Liver (tissue), 9 donors: ENCODE measurements around the gene C1GALT1. TPM values are rescaled to one million over a fixed set of nuclear protein-coding genes. Genes with fewer than 3 reads are reported as not detected.

ENCODE experiments used
- DNase-seq: peaks from one replicate; pipeline ENCODE4 v3.0.0-alpha.2; 2017; ENCODE audit warnings: low spot score
- H3K27ac ChIP-seq, 2 donors: one replicate each; pipeline ENCODE4 v1.7.0; 2013; ENCODE audit warnings: inconsistent platforms in 2 of 2, low read length in 2 of 2, control low read depth in 1 of 2, low read depth in 1 of 2, mild to moderate bottlenecking in 1 of 2
- H3K27me3 ChIP-seq, 4 donors: one replicate each; pipeline versions ENCODE4 v1.6.1 to v1.7.0; 2013; ENCODE audit warnings: low read length in 3 of 4, inconsistent platforms in 1 of 4, mild to moderate bottlenecking in 1 of 4, moderate library complexity in 1 of 4; ENCODE audit not compliant: control insufficient read depth in 4 of 4, insufficient read depth in 4 of 4
- H3K36me3 ChIP-seq, 4 donors: one replicate each; pipeline versions ENCODE4 v1.6.1 to v1.7.0; 2013; ENCODE audit warnings: low read length in 3 of 4, mild to moderate bottlenecking in 3 of 4, low read depth in 1 of 4, moderate library complexity in 1 of 4; ENCODE audit not compliant: control insufficient read depth in 4 of 4, insufficient read depth in 3 of 4
- H3K4me1 ChIP-seq, 4 donors: one replicate each; pipeline versions ENCODE4 v1.6.1 to v1.7.0; 2013; ENCODE audit warnings: low read length in 3 of 4, mild to moderate bottlenecking in 3 of 4, moderate library complexity in 1 of 4; ENCODE audit not compliant: control insufficient read depth in 4 of 4, insufficient read depth in 4 of 4
- H3K4me3 ChIP-seq, 3 donors: one replicate each; pipeline versions ENCODE4 v1.6.1 to v1.7.0; 2013; ENCODE audit warnings: low read length in 3 of 3, control low read depth in 1 of 3, low read depth in 1 of 3, mild to moderate bottlenecking in 1 of 3
- H3K9ac ChIP-seq, 2 donors: one replicate each; pipeline ENCODE4 v1.7.0; 2013; ENCODE audit warnings: low read length in 2 of 2, mild to moderate bottlenecking in 2 of 2, moderate library complexity in 2 of 2, control low read depth in 1 of 2, low read depth in 1 of 2
- H3K9me3 ChIP-seq, 4 donors: one replicate each; pipeline versions ENCODE4 v1.6.1 to v1.7.0; 2013; ENCODE audit warnings: low read length in 3 of 4; ENCODE audit not compliant: control insufficient read depth in 4 of 4
- EGR1 ChIP-seq, 2 donors: IDR thresholded peaks; 2 replicates each; pipeline ENCODE4 v1.6.1; 2016 to 2018; ENCODE audit warnings: antibody characterized with exemption in 2 of 2, low read depth in 2 of 2
- FOXA2 ChIP-seq: IDR thresholded peaks from 2 replicates; pipeline ENCODE4 v1.6.1; 2016; ENCODE audit warnings: antibody characterized with exemption
- HNF4G ChIP-seq: IDR thresholded peaks from 2 replicates; pipeline ENCODE4 v1.6.1; 2016; ENCODE audit warnings: antibody characterized with exemption
- JUND ChIP-seq, 2 donors: IDR thresholded peaks; 2 replicates each; pipeline ENCODE4 v1.6.1; 2016; ENCODE audit warnings: antibody characterized with exemption in 2 of 2
- NR2F2 ChIP-seq: IDR thresholded peaks from 2 replicates; pipeline ENCODE4 v1.6.1; 2016; ENCODE audit warnings: antibody characterized with exemption
- RAD21 ChIP-seq, 2 donors: IDR thresholded peaks; 2 replicates each; pipeline ENCODE4 v1.6.1; 2016; ENCODE audit warnings: antibody characterized with exemption in 2 of 2, mild to moderate bottlenecking in 2 of 2
- RXRA ChIP-seq, 2 donors: IDR thresholded peaks; 2 replicates each; pipeline ENCODE4 v1.6.1; 2017 to 2018; ENCODE audit warnings: antibody characterized with exemption in 2 of 2, mild to moderate bottlenecking in 1 of 2
- SP1 ChIP-seq: IDR thresholded peaks from 2 replicates; pipeline ENCODE4 v1.6.1; 2018; ENCODE audit warnings: antibody characterized with exemption, mild to moderate bottlenecking
- TAF1 ChIP-seq: conservative IDR thresholded peaks from 2 replicates; pipeline ENCODE4 v1.6.1; 2016; ENCODE audit warnings: antibody characterized with exemption, mild to moderate bottlenecking
- YY1 ChIP-seq: IDR thresholded peaks from 2 replicates; pipeline ENCODE4 v1.6.1; 2016; ENCODE audit warnings: antibody characterized with exemption, mild to moderate bottlenecking
- WGBS: extraction: QIAGEN DNeasy Blood & Tissue Kit; methylation state at CpG from one replicate; pipeline ENCODE4 v1.1.7; 2013; 5-methylcytosine and 5-hydroxymethylcytosine counted together
- polyA plus RNA-seq, 2 donors: library from polyadenylated mRNA; stranded (reverse) in 1 of 2; unstranded in 1 of 2; fragments of 200-250 nt in 1 of 2; fragments of >200 nt in 1 of 2; fragmentation: Nextera tagmentation in 1 of 2; extraction: Ambion mirVana in 1 of 2; gene quantifications; one replicate each; pipeline versions ENCODE4 v1.2.1 to v1.2.3, GENCODE V29; 2013 to 2015
- total RNA-seq, 2 donors: library from RNA; depleted of rRNA; stranded (reverse); fragments of >200 nt; gene quantifications; one replicate each; pipeline ENCODE4 v1.2.3, GENCODE V29; 2014
- TF ChIP-seq, protein P1 (sequence below): IDR thresholded peaks from 2 replicates; pipeline ENCODE4 v1.6.1; 2016; ENCODE audit warnings: antibody characterized with exemption
- TF ChIP-seq, protein P2 (sequence below): IDR thresholded peaks from 2 replicates; pipeline ENCODE4 v1.6.1; 2016; ENCODE audit warnings: antibody characterized with exemption, mild to moderate bottlenecking
- TF ChIP-seq, protein P3 (sequence below): IDR thresholded peaks from 2 replicates; pipeline ENCODE4 v1.6.1; 2016; ENCODE audit warnings: antibody characterized with exemption
- TF ChIP-seq, protein P4 (sequence below): fragments of 150-350 bp; IDR thresholded peaks from 2 replicates; pipeline ENCODE4 v1.5.1; 2017; ENCODE audit warnings: improper control_type of control experiment, low read depth, low read length; ENCODE audit not compliant: missing input control
- TF ChIP-seq, protein P5 (sequence below): IDR thresholded peaks from 2 replicates; pipeline ENCODE4 v1.6.1; 2016; ENCODE audit warnings: antibody characterized with exemption
- donor health status: healthy.
- donor health status: healthy.
- donor health status: healthy.
- donor health status: healthy.
- donor health status: healthy.

C1GALT1 gene
- total and polyA plus RNA-seq, 4 donors: 5.6 to 28.6 (median 12.5) TPM

DNA sequence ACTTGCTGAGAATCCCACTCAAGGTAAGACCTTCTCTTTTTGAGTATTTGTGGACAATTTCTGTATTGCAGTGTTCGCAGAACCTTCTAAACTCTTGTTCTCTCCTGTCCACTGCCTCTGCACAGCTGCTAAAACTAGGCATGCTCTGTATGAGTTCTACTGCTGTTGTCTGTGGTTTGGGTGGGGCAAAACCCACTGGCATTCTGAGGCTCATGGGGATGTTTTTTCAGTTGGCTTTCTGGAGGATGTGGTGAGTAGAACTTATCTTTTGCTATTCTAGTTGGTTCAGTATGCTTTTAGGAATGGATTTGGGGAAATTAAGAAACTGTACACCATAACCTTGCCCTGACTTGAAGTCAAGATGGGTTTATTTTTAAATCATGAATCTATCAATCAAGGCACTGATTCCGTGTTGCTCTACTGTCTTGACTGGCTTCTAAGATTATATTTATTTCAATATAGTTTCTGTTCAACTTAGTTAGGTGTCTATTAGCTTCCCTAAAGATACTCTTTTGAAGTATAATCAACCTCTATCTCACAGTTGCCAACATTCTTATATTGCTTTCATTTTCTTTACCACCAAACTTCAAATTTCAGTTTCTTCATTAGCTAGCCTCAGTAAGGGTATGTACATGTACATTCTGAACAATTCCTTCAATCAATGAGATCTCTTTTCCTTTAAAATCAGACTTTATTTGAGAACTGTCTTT, 25.0 kb upstream of the C1GALT1 start:
- Histone ChIP-seq H3K9ac (no peak overlapping the region), H3K27ac (no peak overlapping the region), H3K9me3 (peaks cover 0 to 2% (median 0%) of the 10 kb centered on the region in 4 donors), H3K27me3 (no peaks in the 10 kb centered on the region), H3K36me3 (no peaks in the 10 kb centered on the region), H3K4me1 (no peaks in the 10 kb centered on the region), H3K4me3 (no peak overlapping the region)
- TF ChIP-seq, protein P1, sequence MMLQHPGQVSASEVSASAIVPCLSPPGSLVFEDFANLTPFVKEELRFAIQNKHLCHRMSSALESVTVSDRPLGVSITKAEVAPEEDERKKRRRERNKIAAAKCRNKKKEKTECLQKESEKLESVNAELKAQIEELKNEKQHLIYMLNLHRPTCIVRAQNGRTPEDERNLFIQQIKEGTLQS: no peak
- TF ChIP-seq NR2F2 (no peak), YY1 (no peak), TAF1 (no peak), EGR1 (IDR thresholded peaks at IDR 0.05; ENCODE audit: low read depth in 2 of 2) (no peak), HNF4G (no peak)
- TF ChIP-seq, protein P2, sequence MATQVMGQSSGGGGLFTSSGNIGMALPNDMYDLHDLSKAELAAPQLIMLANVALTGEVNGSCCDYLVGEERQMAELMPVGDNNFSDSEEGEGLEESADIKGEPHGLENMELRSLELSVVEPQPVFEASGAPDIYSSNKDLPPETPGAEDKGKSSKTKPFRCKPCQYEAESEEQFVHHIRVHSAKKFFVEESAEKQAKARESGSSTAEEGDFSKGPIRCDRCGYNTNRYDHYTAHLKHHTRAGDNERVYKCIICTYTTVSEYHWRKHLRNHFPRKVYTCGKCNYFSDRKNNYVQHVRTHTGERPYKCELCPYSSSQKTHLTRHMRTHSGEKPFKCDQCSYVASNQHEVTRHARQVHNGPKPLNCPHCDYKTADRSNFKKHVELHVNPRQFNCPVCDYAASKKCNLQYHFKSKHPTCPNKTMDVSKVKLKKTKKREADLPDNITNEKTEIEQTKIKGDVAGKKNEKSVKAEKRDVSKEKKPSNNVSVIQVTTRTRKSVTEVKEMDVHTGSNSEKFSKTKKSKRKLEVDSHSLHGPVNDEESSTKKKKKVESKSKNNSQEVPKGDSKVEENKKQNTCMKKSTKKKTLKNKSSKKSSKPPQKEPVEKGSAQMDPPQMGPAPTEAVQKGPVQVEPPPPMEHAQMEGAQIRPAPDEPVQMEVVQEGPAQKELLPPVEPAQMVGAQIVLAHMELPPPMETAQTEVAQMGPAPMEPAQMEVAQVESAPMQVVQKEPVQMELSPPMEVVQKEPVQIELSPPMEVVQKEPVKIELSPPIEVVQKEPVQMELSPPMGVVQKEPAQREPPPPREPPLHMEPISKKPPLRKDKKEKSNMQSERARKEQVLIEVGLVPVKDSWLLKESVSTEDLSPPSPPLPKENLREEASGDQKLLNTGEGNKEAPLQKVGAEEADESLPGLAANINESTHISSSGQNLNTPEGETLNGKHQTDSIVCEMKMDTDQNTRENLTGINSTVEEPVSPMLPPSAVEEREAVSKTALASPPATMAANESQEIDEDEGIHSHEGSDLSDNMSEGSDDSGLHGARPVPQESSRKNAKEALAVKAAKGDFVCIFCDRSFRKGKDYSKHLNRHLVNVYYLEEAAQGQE: no peak
- TF ChIP-seq, protein P3, sequence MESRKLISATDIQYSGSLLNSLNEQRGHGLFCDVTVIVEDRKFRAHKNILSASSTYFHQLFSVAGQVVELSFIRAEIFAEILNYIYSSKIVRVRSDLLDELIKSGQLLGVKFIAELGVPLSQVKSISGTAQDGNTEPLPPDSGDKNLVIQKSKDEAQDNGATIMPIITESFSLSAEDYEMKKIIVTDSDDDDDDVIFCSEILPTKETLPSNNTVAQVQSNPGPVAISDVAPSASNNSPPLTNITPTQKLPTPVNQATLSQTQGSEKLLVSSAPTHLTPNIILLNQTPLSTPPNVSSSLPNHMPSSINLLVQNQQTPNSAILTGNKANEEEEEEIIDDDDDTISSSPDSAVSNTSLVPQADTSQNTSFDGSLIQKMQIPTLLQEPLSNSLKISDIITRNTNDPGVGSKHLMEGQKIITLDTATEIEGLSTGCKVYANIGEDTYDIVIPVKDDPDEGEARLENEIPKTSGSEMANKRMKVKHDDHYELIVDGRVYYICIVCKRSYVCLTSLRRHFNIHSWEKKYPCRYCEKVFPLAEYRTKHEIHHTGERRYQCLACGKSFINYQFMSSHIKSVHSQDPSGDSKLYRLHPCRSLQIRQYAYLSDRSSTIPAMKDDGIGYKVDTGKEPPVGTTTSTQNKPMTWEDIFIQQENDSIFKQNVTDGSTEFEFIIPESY: no peak
- TF ChIP-seq, protein P4, sequence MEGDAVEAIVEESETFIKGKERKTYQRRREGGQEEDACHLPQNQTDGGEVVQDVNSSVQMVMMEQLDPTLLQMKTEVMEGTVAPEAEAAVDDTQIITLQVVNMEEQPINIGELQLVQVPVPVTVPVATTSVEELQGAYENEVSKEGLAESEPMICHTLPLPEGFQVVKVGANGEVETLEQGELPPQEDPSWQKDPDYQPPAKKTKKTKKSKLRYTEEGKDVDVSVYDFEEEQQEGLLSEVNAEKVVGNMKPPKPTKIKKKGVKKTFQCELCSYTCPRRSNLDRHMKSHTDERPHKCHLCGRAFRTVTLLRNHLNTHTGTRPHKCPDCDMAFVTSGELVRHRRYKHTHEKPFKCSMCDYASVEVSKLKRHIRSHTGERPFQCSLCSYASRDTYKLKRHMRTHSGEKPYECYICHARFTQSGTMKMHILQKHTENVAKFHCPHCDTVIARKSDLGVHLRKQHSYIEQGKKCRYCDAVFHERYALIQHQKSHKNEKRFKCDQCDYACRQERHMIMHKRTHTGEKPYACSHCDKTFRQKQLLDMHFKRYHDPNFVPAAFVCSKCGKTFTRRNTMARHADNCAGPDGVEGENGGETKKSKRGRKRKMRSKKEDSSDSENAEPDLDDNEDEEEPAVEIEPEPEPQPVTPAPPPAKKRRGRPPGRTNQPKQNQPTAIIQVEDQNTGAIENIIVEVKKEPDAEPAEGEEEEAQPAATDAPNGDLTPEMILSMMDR: no peak
- TF ChIP-seq, protein P5, sequence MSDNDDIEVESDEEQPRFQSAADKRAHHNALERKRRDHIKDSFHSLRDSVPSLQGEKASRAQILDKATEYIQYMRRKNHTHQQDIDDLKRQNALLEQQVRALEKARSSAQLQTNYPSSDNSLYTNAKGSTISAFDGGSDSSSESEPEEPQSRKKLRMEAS: no peak
- DNase-seq: no peak
- WGBS: 73% methylated on average over 2 of the region's 2 CpGs

DNA sequence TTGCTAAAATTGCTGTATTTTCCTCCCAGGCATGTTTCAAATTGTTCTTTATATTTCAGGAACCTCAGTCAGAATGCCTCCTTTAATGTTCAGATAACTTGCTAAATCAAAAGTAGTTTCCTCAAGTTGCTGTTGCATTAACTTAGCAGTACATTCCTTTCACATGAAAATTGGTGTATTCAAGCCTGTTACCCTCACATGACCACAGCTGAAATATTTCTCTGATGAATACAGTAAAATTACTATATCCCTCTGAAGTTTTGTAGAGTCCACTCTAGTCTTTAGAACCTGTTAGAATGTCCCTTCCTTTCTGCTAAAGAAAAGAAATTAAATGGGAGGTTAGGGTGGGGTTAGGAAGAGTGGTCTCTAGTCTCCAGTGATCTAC, 24.5 kb upstream of the C1GALT1 start:
- Histone ChIP-seq H3K27ac (no peak overlapping the region), H3K4me1 (no peaks in the 10 kb centered on the region), H3K36me3 (no peaks in the 10 kb centered on the region), H3K9me3 (peaks cover 0 to 2% (median 0%) of the 10 kb centered on the region in 4 donors), H3K27me3 (no peaks in the 10 kb centered on the region), H3K9ac (no peak overlapping the region), H3K4me3 (no peak overlapping the region)
- no peak for DNase-seq
- TF ChIP-seq HNF4G (no peak), NR2F2 (no peak), FOXA2 (no peak), RAD21 (IDR thresholded peaks at IDR 0.05) (no peak), SP1 (no peak), TAF1 (no peak), RXRA (IDR thresholded peaks at IDR 0.05) (no peak), JUND (IDR thresholded peaks at IDR 0.05) (no peak), YY1 (no peak)
- TF ChIP-seq, protein P4: no peak
- TF ChIP-seq, protein P2: no peak
